ENCODE measurements around the gene FOXP1. TPM values are rescaled to one million over a fixed set of nuclear protein-coding genes. Genes with fewer than 3 reads are reported as not detected.

Gene FOXP1
- total and polyA plus RNA-seq, 2 of the 13 experiments (the other 11 are each of a cell fraction or from before 2014, with no cell fraction given): 40.4 to 59.0 TPM

- TF ChIP-seq MZF1 (CRISPR knock-in tag; IDR thresholded peaks at IDR 0.05; ENCODE audit: borderline replicate concordance) (no peak), PTBP1 (IDR thresholded peaks at IDR 0.05; ENCODE audit: low read depth, low read length, poor library complexity, severe bottlenecking) (no peak), MTF2 (CRISPR knock-in tag; IDR thresholded peaks at IDR 0.05; ENCODE audit: borderline replicate concordance) (no peak), ZMYM3 (CRISPR knock-in tag; IDR thresholded peaks at IDR 0.05) (no peak), ZNF432 (CRISPR knock-in tag; IDR thresholded peaks at IDR 0.05; ENCODE audit: borderline replicate concordance) (no peak), EEA1 (CRISPR knock-in tag; IDR thresholded peaks at IDR 0.05; ENCODE audit: borderline replicate concordance) (no peak), ZNF34 (CRISPR knock-in tag; IDR thresholded peaks at IDR 0.05; ENCODE audit: borderline replicate concordance) (no peak), PAX8 (CRISPR knock-in tag; IDR thresholded peaks at IDR 0.05; ENCODE audit: borderline replicate concordance) (no peak), ZNF329 (CRISPR knock-in tag; IDR thresholded peaks at IDR 0.05; ENCODE audit: low read depth) (no peak), MLLT10 (CRISPR knock-in tag; IDR thresholded peaks at IDR 0.05) (no peak)
- TF ChIP-seq, protein P1, sequence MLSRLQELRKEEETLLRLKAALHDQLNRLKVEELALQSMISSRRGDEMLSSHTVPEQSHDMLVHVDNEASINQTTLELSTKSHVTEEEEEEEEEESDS (CRISPR knock-in tag; IDR thresholded peaks at IDR 0.05; ENCODE audit: borderline replicate concordance): no peak
- H4K20me1 ChIP-seq (ENCODE audit: insufficient read depth, low read length): no peaks in the 10 kb centered on the region
- ATAC-seq (no peak), DNase-seq (ENCODE audit: low spot score) (no peak), FAIRE-seq (no peak)
- no peak overlapping the region for H3K4me3 ChIP-seq (replicated peaks in 1 of 3; ENCODE audit: insufficient read depth in 1 of 3, low read depth in 2 of 3, low read length in 3 of 3)
- intact Hi-C loops (cut with micrococcal nuclease; ENCODE audit: unreplicated experiment) (no loop called here), in situ Hi-C loops (cut with HindIII; ENCODE audit: extremely low pct_ligation_motif_present, low pct_unique_long_range_greater_than_20kb) (no loop called here)
- peaks cover 1% of the 10 kb centered on the region for H3K4me1 ChIP-seq (ENCODE audit: insufficient read depth, low read length)
- no peaks in the 10 kb centered on the region for H3K9me3 ChIP-seq (ENCODE audit: low read length)
- H3K4me2 ChIP-seq (ENCODE audit: low read depth, low read length): no peak overlapping the region
- no peak overlapping the region for H3K27ac ChIP-seq (ENCODE audit: extremely low read length, insufficient read depth, low read length)
- H3K27me3 ChIP-seq (ENCODE audit: control insufficient read depth in 1 of 2, insufficient read depth in 2 of 2, low read length in 2 of 2): no peaks in the 10 kb centered on the region
- no peak overlapping the region for H3K9ac ChIP-seq (ENCODE audit: insufficient read depth, low read depth, low read length)
- no peaks in the 10 kb centered on the region for H3K79me2 ChIP-seq (ENCODE audit: insufficient read depth, low read length)
- ChIA-PET CTCF (ENCODE audit: low intra/inter-chr PET ratio, low total read pairs) (no interaction called here), POLR2A (interaction anchor here (0.7 kb wide), 1 partner anchor 23 kb away, joined by 3 read pairs; no protein-coding TSS in a partner anchor)
- 95% methylated on average over 8 of the region's 8 CpGs for WGBS (ENCODE audit: low lambda C conversion rate)
- no peak overlapping the region for H2AFZ ChIP-seq (ENCODE audit: low read length)
- BruUV-seq (replicated peaks): no TSS peak
- H3K36me3 ChIP-seq (replicated peaks in 1 of 2; ENCODE audit: control insufficient read depth in 1 of 2, insufficient read depth in 2 of 2, low read length in 2 of 2): peaks cover 11 to 26% of the 10 kb centered on the region in 2 experiments
Observed at GRCh38 chr3:71109241-71109976, 474.1 kb downstream of the FOXP1 start.
